ENCODE data around the gene FAM170B. TPM values are rescaled to one million over a fixed set of nuclear protein-coding genes. Genes with fewer than 3 reads are reported as not detected.
A peak's percentile ranks its signal among the peaks of the same experiment; 100 is the strongest.

FAM170B gene
- total RNA-seq, 4 donors from 2014 or later: not detected

DNA sequence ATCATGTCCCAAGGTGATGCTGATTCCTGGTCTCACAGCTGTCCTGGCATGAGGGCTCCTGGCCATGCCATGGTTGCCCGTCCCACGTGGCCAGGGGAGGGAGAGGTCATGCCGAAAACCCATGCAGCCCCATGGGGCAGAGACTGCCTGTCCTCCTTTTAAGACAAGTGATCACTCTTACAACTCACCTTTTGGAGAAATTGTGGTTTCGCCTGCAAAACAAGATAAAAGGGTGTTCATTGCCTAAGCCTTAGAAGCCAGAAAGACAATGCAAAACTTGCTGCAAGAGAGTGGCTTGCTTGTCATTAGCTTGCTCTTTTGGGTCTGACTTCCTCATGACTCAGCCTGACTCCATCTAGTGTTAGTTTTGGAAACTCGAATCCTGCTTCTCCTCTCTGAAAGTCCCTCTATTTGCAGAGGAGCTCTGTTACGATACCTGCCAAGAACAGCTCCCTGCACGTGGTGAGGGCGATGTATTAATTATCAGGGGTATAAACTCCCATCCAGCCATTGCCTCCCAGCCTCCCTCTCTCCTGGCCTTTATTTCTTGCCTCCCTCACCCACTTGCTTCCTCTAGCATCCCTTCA is 27.7 kb upstream of the FAM170B start:
- DNase-seq (no peak), ATAC-seq (peak; percentile 19 to 30)
- no peaks in the 10 kb centered on the region for H3K4me1 ChIP-seq
- intact Hi-C loops (cut with DNase I; ENCODE audit: low total_unique reads): loop anchor here (5.0 kb wide), 1 partner anchor 504 kb away; no protein-coding TSS in a partner anchor
- TF ChIP-seq POLR2A (IDR thresholded peaks at IDR 0.05) (no peak), CTCF (IDR thresholded peaks at IDR 0.05 in 4 of 5, conservative IDR thresholded peaks at IDR 0.05 in 1 of 5) (peak in 2 of 5 experiments; percentile 19 to 42)
- no peak overlapping the region for H3K4me3 ChIP-seq
- H3K36me3 ChIP-seq: no peaks in the 10 kb centered on the region
- in situ Hi-C loops (cut with MboI; ENCODE audit: low sequenced_read_pairs in 4 of 4): loop anchor here in 2 of 4 donors (10.0 to 25.0 kb wide), 2 partner anchors 177 to 499 kb away; no protein-coding TSS in a partner anchor
- no peaks in the 10 kb centered on the region for H3K27me3 ChIP-seq
- H3K9me3 ChIP-seq: no peaks in the 10 kb centered on the region
- H3K27ac ChIP-seq: no peak overlapping the region

DNA sequence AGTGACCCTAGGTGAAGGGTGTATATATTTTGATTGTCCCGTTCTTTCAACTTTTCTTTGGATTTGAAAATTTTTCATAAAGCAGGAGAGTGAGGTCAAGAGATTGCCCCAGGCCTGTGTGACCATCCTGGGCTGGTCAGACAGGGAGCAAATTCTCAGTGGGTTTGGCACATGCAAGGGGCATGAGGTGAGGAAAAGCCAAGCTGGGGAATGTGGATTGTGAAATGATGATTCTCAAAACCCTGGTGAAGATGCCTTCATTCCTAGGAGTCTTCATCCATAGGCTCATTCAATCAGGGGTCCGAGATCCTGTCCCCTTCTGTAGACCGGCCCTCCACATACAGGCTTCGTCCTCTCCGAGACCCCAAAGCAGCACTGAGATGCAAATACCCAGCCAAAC is 27.0 kb upstream of the FAM170B start:
- no peak for ATAC-seq
- no peak for TF ChIP-seq POLR2A (IDR thresholded peaks at IDR 0.05)
- TF ChIP-seq CTCF (IDR thresholded peaks at IDR 0.05 in 4 of 5, conservative IDR thresholded peaks at IDR 0.05 in 1 of 5): no peak
- Histone ChIP-seq H3K36me3 (no peaks in the 10 kb centered on the region), H3K27me3 (no peaks in the 10 kb centered on the region), H3K27ac (no peak overlapping the region), H3K9me3 (no peaks in the 10 kb centered on the region), H3K4me1 (no peaks in the 10 kb centered on the region), H3K4me3 (no peak overlapping the region)
- in situ Hi-C loops (cut with MboI; ENCODE audit: low sequenced_read_pairs in 4 of 4) (loop anchor here in 2 of 4 donors (10.0 to 25.0 kb wide), 2 partner anchors 176 to 499 kb away; no protein-coding TSS in a partner anchor), intact Hi-C loops (cut with DNase I; ENCODE audit: low total_unique reads) (loop anchor here (5.0 kb wide), 1 partner anchor 504 kb away; no protein-coding TSS in a partner anchor)
- no peak for DNase-seq

DNA sequence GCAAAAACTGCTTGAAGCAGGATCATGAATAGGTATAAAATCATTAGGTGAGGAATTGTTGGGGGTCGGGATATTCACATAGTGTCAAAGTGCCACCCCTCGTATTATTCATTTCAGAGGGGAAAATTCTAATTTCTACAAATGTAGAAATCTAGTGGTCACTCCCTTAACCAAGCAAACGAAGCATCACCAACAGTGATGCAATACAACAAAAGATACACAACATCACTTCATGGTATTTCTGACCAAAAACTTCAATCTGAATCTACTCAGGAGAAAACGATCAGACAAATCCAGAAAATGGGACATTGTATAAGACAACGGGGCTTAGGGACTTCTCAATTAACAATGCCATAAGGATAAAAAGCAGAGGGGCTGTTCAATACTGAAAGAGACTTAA is 26.3 kb upstream of the FAM170B start:
- in situ Hi-C loops (cut with MboI; ENCODE audit: low sequenced_read_pairs in 4 of 4) (loop anchor here in 2 of 4 donors (10.0 to 25.0 kb wide), 2 partner anchors 175 to 498 kb away; no protein-coding TSS in a partner anchor), intact Hi-C loops (cut with DNase I; ENCODE audit: low total_unique reads) (loop anchor here (5.0 kb wide), 1 partner anchor 503 kb away; no protein-coding TSS in a partner anchor)
- Histone ChIP-seq H3K4me1 (no peaks in the 10 kb centered on the region), H3K36me3 (no peaks in the 10 kb centered on the region), H3K27me3 (no peaks in the 10 kb centered on the region), H3K4me3 (no peak overlapping the region), H3K9me3 (no peaks in the 10 kb centered on the region), H3K27ac (no peak overlapping the region)
- DNase-seq: no peak
- no peak for TF ChIP-seq POLR2A (IDR thresholded peaks at IDR 0.05)
- no peak for TF ChIP-seq CTCF (IDR thresholded peaks at IDR 0.05 in 4 of 5, conservative IDR thresholded peaks at IDR 0.05 in 1 of 5)
- ATAC-seq: no peak

- Histone ChIP-seq H3K27ac (no peak overlapping the region), H3K36me3 (no peaks in the 10 kb centered on the region), H3K4me1 (no peaks in the 10 kb centered on the region), H3K27me3 (no peaks in the 10 kb centered on the region), H3K4me3 (no peak overlapping the region), H3K9me3 (no peaks in the 10 kb centered on the region)
- TF ChIP-seq POLR2A (IDR thresholded peaks at IDR 0.05) (no peak), CTCF (IDR thresholded peaks at IDR 0.05 in 4 of 5, conservative IDR thresholded peaks at IDR 0.05 in 1 of 5) (no peak)
- DNase-seq: no peak
- intact Hi-C loops (cut with DNase I; ENCODE audit: low total_unique reads): no loop called here
- no peak for ATAC-seq
- in situ Hi-C loops (cut with MboI; ENCODE audit: low sequenced_read_pairs in 4 of 4): loop anchor here in 2 of 4 donors (10.0 to 25.0 kb wide), 2 partner anchors 184 to 497 kb away; no protein-coding TSS in a partner anchor
Measured at GRCh38 chr10:49158915-49159314, 25.1 kb upstream of the FAM170B start.

Measured in gastrocnemius medialis (tissue), 4 donors.